K562 (cell line): ENCODE results near the gene FMN1.

ENCODE experiments used
- ARID4B ChIP-seq: sonication (generic); formaldehyde crosslinking; IDR thresholded peaks from 2 replicates; pipeline ENCODE4 v1.8.0; 2022; ENCODE audit warnings: mild to moderate bottlenecking, missing genetic modification reagents
- CREM ChIP-seq: IDR thresholded peaks from 2 replicates; pipeline ENCODE4 v1.6.1; 2014; ENCODE audit warnings: antibody characterized with exemption, low read depth
- ETV5 ChIP-seq: sonication (generic); formaldehyde crosslinking; IDR thresholded peaks from 2 replicates; pipeline ENCODE4 v1.4.0; 2020; ENCODE audit warnings: low read depth, mild to moderate bottlenecking, missing genetic modification reagents
- FOXJ3 ChIP-seq: sonication (generic); formaldehyde crosslinking; IDR thresholded peaks from 2 replicates; pipeline ENCODE4 v1.4.0; 2020; ENCODE audit warnings: mild to moderate bottlenecking, missing genetic modification reagents
- GABPA ChIP-seq: fragments of 200-800 bp; sonication (Bioruptor generic); conservative IDR thresholded peaks from 2 replicates; pipeline ENCODE4 v1.6.1; 2016; ENCODE audit warnings: low read depth, missing genetic modification characterization, missing compliant biosample characterization
- L3MBTL2 ChIP-seq: fragments of 450-650 bp; IDR thresholded peaks from 2 replicates; pipeline ENCODE4 v1.6.1; 2016; ENCODE audit warnings: mild to moderate bottlenecking, moderate library complexity
- NRF1 ChIP-seq, 2 experiments: fragments of 450-650 bp; IDR thresholded peaks in 1 of 2; conservative IDR thresholded peaks in 1 of 2; 2 replicates each; pipeline ENCODE4 v1.6.1; 2014; ENCODE audit warnings: mild to moderate bottlenecking in 2 of 2
- POLR2AphosphoS5 ChIP-seq: IDR thresholded peaks from 2 replicates; pipeline ENCODE4 v1.6.1; 2011; ENCODE audit warnings: mild to moderate bottlenecking, low read depth, low read length, moderate library complexity; ENCODE audit not compliant: control insufficient read depth, insufficient read depth
- RAD21 ChIP-seq, 2 experiments: fragments of 250-450 bp in 1 of 2; fragments of 450-650 bp in 1 of 2; sonication (Bioruptor Pico) in 1 of 2; formaldehyde crosslinking in 1 of 2; IDR thresholded peaks in 1 of 2; conservative IDR thresholded peaks in 1 of 2; 2 replicates each; pipeline versions ENCODE4 v1.4.0 to v1.8.0; 2020 to 2022; ENCODE audit warnings: mild to moderate bottlenecking in 2 of 2, moderate library complexity in 1 of 2
- ZNF518B ChIP-seq: fragments of 250-450 bp; sonication (Bioruptor Pico); IDR thresholded peaks from 2 replicates; pipeline ENCODE4 v1.5.0; 2021; ENCODE audit warnings: mild to moderate bottlenecking, moderate library complexity
- ZSCAN29 ChIP-seq: fragments of 450-650 bp; IDR thresholded peaks from 2 replicates; pipeline ENCODE4 v1.6.1; 2017
- TF ChIP-seq, protein P1 (sequence below), 3 experiments: IDR thresholded peaks in 2 of 3; conservative IDR thresholded peaks in 1 of 3; 2 replicates each; pipeline ENCODE4 v1.5.1; 2011 to 2012; ENCODE audit warnings: low read length in 3 of 3, mild to moderate bottlenecking in 3 of 3, control low read depth in 2 of 3, improper control_type of control experiment in 1 of 3, inconsistent platforms in 1 of 3, low read depth in 1 of 3, mixed read lengths in 1 of 3, moderate library complexity in 1 of 3; ENCODE audit not compliant: insufficient read depth in 2 of 3

DNA sequence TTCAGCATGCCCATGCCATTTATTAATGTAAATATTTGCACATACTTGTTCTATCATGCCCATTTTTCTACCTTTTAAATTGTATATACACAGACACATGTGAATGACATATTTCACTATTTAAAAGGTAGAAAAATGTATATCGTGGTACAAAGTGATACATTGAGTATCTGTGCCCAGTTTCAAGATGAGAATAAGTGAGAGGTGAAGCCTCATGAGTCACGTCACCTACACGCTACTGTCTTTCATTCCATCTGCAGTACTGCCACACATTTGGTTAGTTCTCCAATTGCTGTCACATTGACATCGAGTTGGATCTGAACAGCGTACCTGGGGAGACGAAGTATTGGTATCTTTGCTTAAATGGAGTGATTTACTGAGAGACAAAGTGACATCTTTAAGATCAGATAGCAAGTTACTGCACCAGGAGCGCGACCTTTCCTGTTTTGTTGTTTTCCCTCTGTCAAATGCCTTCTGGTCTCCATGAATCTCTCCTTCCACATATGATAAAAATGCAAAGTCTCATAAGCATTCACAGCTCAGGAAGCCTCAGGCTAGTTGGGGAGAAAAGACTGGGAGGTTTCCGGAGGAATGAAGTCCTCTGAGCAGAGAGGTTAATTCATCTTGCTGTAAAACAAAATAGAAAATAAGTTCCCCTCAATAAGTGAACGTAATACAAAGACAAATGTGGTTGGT lies 464.7 kb downstream of the FMN1 start:
- TF ChIP-seq CREM (no peak), L3MBTL2 (no peak), ETV5 (no peak), ARID4B (no peak), ZNF518B (CRISPR knock-in tag) (no peak), FOXJ3 (no peak), RAD21 (CRISPR knock-in tag; conservative IDR thresholded peaks at IDR 0.05 in 1 of 2, IDR thresholded peaks at IDR 0.05 in 1 of 2) (no peak), NRF1 (conservative IDR thresholded peaks at IDR 0.05 in 1 of 2, IDR thresholded peaks at IDR 0.05 in 1 of 2) (no peak), POLR2AphosphoS5 (no peak), ZSCAN29 (no peak), GABPA (tag) (no peak)
- TF ChIP-seq, protein P1, sequence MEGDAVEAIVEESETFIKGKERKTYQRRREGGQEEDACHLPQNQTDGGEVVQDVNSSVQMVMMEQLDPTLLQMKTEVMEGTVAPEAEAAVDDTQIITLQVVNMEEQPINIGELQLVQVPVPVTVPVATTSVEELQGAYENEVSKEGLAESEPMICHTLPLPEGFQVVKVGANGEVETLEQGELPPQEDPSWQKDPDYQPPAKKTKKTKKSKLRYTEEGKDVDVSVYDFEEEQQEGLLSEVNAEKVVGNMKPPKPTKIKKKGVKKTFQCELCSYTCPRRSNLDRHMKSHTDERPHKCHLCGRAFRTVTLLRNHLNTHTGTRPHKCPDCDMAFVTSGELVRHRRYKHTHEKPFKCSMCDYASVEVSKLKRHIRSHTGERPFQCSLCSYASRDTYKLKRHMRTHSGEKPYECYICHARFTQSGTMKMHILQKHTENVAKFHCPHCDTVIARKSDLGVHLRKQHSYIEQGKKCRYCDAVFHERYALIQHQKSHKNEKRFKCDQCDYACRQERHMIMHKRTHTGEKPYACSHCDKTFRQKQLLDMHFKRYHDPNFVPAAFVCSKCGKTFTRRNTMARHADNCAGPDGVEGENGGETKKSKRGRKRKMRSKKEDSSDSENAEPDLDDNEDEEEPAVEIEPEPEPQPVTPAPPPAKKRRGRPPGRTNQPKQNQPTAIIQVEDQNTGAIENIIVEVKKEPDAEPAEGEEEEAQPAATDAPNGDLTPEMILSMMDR (IDR thresholded peaks at IDR 0.05 in 2 of 3, conservative IDR thresholded peaks at IDR 0.05 in 1 of 3; ENCODE audit: insufficient read depth in 2 of 3, low read depth in 1 of 3, low read length in 3 of 3): no peak
